Mesothelial cell of epicardium (in vitro differentiated cells): ENCODE results near the gene RAB18. TPM values are rescaled to one million over a fixed set of nuclear protein-coding genes. Genes with fewer than 3 reads are reported as not detected.

ENCODE experiments used
- DNase-seq, 2 experiments: peaks; one replicate each; pipeline ENCODE4 v3.0.0; 2021; ENCODE audit warnings: low spot score in 2 of 2; ENCODE audit not compliant: unreplicated experiment in 2 of 2
- H3K27ac Mint-ChIP-seq: 2 replicates; pipeline ENCODE4 v1.8.0; 2021; ENCODE audit warnings: mixed read lengths
- H3K27me3 Mint-ChIP-seq: 2 replicates; pipeline ENCODE4 v1.8.0; 2021; ENCODE audit warnings: low read depth, mixed read lengths
- H3K36me3 Mint-ChIP-seq: 2 replicates; pipeline ENCODE4 v1.8.0; 2021; ENCODE audit warnings: mixed read lengths
- H3K4me1 Mint-ChIP-seq: 2 replicates; pipeline ENCODE4 v1.8.0; 2021; ENCODE audit warnings: mixed read lengths
- H3K4me3 Mint-ChIP-seq: 2 replicates; pipeline ENCODE4 v1.8.0; 2021; ENCODE audit warnings: mild to moderate bottlenecking, moderate library complexity, mixed read lengths
- H3K9me3 Mint-ChIP-seq: 2 replicates; pipeline ENCODE4 v1.8.0; 2021; ENCODE audit warnings: mixed read lengths
- CTCF ChIP-seq: fragments of 200-600 bp; sonication (generic); IDR thresholded peaks from one replicate; pipeline ENCODE4 v1.5.0; 2021; ENCODE audit warnings: antibody characterized with exemption; ENCODE audit not compliant: unreplicated experiment
- total RNA-seq: library from RNA; stranded (reverse); gene quantifications from 3 replicates; pipeline ENCODE4 v1.2.1, GENCODE V29; 2021

Gene RAB18
- total RNA-seq, 1 donor from 2014 or later: 93.7 TPM

- Mint-ChIP-seq H3K36me3 (peaks cover 31% of the 10 kb centered on the region), H3K4me3 (no peak overlapping the region), H3K27ac (no peak overlapping the region), H3K27me3 (no peaks in the 10 kb centered on the region), H3K4me1 (no peaks in the 10 kb centered on the region), H3K9me3 (no peaks in the 10 kb centered on the region)
- TF ChIP-seq CTCF: no peak
- no peak for DNase-seq
Observed at GRCh38 chr10:27537166-27537565, 33.1 kb downstream of the RAB18 start.

- no peak for DNase-seq
- H3K9me3 Mint-ChIP-seq: no peaks in the 10 kb centered on the region
- no peaks in the 10 kb centered on the region for H3K27me3 Mint-ChIP-seq
- no peak overlapping the region for H3K4me3 Mint-ChIP-seq
- H3K27ac Mint-ChIP-seq: no peak overlapping the region
- H3K36me3 Mint-ChIP-seq: peaks cover 32% of the 10 kb centered on the region
- TF ChIP-seq CTCF: no peak
- no peaks in the 10 kb centered on the region for H3K4me1 Mint-ChIP-seq
Observed at GRCh38 chr10:27537787-27538186, 33.7 kb downstream of the RAB18 start.

GRCh38 chr10:27540672-27541071 lies 36.6 kb downstream of the RAB18 start:
- peaks cover 29% of the 10 kb centered on the region for H3K36me3 Mint-ChIP-seq
- H3K4me3 Mint-ChIP-seq: no peak overlapping the region
- H3K9me3 Mint-ChIP-seq: no peaks in the 10 kb centered on the region
- no peaks in the 10 kb centered on the region for H3K27me3 Mint-ChIP-seq
- no peaks in the 10 kb centered on the region for H3K4me1 Mint-ChIP-seq
- TF ChIP-seq CTCF: no peak
- no peak for DNase-seq
- H3K27ac Mint-ChIP-seq: no peak overlapping the region

GRCh38 chr10:27541796-27542729 lies 38.0 kb downstream of the RAB18 start:
- no peaks in the 10 kb centered on the region for H3K9me3 Mint-ChIP-seq
- TF ChIP-seq CTCF: no peak
- H3K4me1 Mint-ChIP-seq: no peaks in the 10 kb centered on the region
- H3K27ac Mint-ChIP-seq: no peak overlapping the region
- no peak for DNase-seq
- peaks cover 31% of the 10 kb centered on the region for H3K36me3 Mint-ChIP-seq
- no peaks in the 10 kb centered on the region for H3K27me3 Mint-ChIP-seq
- H3K4me3 Mint-ChIP-seq: no peak overlapping the region

- no peak for TF ChIP-seq CTCF
- H3K4me1 Mint-ChIP-seq: no peaks in the 10 kb centered on the region
- peaks cover 29% of the 10 kb centered on the region for H3K36me3 Mint-ChIP-seq
- no peaks in the 10 kb centered on the region for H3K9me3 Mint-ChIP-seq
- no peak overlapping the region for H3K27ac Mint-ChIP-seq
- H3K27me3 Mint-ChIP-seq: no peaks in the 10 kb centered on the region
- no peak for DNase-seq
- no peak overlapping the region for H3K4me3 Mint-ChIP-seq
Observed at GRCh38 chr10:27542812-27543211, 38.7 kb downstream of the RAB18 start.
